ENCODE data around the gene UMODL1. TPM values are rescaled to one million over a fixed set of nuclear protein-coding genes. Genes with fewer than 3 reads are reported as not detected.
A peak's percentile ranks its signal among the peaks of the same experiment; 100 is the strongest.

The UMODL1 gene
- total and polyA plus RNA-seq, 10 donors: 0.02 to 0.85 (median 0.09) TPM; not detected in 3

DNA sequence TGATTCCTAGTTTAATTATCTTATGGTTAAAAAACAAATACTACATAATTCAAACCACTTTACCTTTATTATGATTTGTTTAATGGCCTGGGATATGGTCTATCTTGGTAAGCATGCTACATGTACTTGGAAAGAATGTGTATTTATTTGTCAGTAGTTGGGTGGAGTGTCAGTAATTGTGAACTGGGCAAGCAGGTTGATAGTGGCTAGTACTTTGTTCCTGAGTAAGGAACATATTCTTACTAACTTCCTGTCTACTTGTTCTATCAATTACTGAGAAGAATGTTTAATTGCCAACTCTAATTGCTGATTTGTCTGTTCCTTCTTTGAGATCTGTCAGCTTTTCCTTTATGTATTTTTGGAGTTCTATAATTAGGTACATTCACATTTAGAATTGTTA, 98.6 kb downstream of the UMODL1 start:
- Histone ChIP-seq H3K4me1 (peaks cover 0 to 3% (median 0%) of the 10 kb centered on the region in 6 donors), H3K27me3 (replicated peaks in 1 of 7) (no peaks in the 10 kb centered on the region), H3K4me3 (no peak overlapping the region), H3K27ac (peak overlapping the region in 2 of 8 donors; percentile 19 to 28), H3K9me3 (no peaks in the 10 kb centered on the region), H3K36me3 (no peaks in the 10 kb centered on the region)
- no peak for TF ChIP-seq POLR2AphosphoS5 (IDR thresholded peaks at IDR 0.05)
- intact Hi-C loops (cut with DNase I; ENCODE audit: low total_unique reads): loop anchor here (5.0 kb wide), 1 partner anchor 88 kb away; no protein-coding TSS in a partner anchor
- DNase-seq: no peak

DNA sequence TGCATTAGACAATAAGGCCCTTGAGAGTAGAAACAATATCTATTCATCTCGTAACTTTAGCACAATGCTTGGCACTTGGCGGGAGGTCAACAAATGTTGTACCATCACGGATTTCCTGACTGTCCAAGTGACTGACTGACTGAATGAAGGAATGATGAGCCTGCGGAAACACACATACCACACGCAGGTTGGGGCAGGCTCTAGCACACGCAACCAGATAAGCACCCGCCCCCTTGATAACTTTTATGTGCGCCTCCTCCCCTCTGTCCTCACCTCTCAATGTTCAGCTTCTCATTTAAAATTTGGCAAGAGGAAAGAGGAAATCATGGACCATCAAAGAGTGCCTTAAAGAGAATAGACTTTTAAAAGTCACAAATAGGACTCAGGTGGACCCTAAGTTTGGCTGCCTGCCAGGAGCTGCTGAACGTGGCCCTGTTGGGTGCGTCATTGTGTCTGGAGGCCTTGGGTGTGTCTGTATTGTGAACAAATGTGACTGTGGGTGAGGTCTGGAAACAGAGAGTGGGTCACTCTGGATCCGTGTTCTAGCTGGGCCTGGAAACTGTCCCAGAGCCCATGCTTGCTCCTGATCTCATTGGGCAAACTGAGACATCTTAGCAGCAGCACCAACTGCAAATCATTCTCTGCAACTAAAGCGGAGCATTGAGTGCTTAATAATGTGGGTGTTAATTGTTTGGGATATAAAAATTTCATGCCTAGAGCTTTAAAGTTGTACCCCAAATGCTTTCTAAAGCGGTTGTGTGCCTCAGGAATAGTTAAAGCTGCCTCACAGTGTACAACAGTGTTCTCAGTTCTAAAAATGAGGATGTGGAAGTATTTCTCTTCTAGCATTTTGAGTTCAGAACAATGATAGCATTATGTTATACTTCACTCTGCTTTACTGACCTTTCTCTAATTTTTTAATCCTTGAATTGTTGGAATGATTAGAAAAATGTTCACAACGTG, 100.3 kb downstream of the UMODL1 start:
- Histone ChIP-seq H3K27ac (no peak overlapping the region), H3K27me3 (replicated peaks in 1 of 7) (no peaks in the 10 kb centered on the region), H3K4me3 (no peak overlapping the region), H3K36me3 (no peaks in the 10 kb centered on the region), H3K9me3 (no peaks in the 10 kb centered on the region), H3K4me1 (peaks cover 0 to 5% (median 0%) of the 10 kb centered on the region in 6 donors)
- intact Hi-C loops (cut with DNase I; ENCODE audit: low total_unique reads): loop anchor here (5.0 kb wide), 1 partner anchor 86 kb away; no protein-coding TSS in a partner anchor
- WGBS, 5 donors: 83 to 90% (median 86%) methylated on average over 14 of the region's 14 CpGs
- no peak for DNase-seq
- TF ChIP-seq POLR2A (IDR thresholded peaks at IDR 0.05) (no peak), POLR2AphosphoS5 (IDR thresholded peaks at IDR 0.05) (no peak)
- TF ChIP-seq, protein P1, sequence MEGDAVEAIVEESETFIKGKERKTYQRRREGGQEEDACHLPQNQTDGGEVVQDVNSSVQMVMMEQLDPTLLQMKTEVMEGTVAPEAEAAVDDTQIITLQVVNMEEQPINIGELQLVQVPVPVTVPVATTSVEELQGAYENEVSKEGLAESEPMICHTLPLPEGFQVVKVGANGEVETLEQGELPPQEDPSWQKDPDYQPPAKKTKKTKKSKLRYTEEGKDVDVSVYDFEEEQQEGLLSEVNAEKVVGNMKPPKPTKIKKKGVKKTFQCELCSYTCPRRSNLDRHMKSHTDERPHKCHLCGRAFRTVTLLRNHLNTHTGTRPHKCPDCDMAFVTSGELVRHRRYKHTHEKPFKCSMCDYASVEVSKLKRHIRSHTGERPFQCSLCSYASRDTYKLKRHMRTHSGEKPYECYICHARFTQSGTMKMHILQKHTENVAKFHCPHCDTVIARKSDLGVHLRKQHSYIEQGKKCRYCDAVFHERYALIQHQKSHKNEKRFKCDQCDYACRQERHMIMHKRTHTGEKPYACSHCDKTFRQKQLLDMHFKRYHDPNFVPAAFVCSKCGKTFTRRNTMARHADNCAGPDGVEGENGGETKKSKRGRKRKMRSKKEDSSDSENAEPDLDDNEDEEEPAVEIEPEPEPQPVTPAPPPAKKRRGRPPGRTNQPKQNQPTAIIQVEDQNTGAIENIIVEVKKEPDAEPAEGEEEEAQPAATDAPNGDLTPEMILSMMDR (IDR thresholded peaks at IDR 0.05 in 8 of 11, conservative IDR thresholded peaks at IDR 0.05 in 3 of 11): no peak

DNA sequence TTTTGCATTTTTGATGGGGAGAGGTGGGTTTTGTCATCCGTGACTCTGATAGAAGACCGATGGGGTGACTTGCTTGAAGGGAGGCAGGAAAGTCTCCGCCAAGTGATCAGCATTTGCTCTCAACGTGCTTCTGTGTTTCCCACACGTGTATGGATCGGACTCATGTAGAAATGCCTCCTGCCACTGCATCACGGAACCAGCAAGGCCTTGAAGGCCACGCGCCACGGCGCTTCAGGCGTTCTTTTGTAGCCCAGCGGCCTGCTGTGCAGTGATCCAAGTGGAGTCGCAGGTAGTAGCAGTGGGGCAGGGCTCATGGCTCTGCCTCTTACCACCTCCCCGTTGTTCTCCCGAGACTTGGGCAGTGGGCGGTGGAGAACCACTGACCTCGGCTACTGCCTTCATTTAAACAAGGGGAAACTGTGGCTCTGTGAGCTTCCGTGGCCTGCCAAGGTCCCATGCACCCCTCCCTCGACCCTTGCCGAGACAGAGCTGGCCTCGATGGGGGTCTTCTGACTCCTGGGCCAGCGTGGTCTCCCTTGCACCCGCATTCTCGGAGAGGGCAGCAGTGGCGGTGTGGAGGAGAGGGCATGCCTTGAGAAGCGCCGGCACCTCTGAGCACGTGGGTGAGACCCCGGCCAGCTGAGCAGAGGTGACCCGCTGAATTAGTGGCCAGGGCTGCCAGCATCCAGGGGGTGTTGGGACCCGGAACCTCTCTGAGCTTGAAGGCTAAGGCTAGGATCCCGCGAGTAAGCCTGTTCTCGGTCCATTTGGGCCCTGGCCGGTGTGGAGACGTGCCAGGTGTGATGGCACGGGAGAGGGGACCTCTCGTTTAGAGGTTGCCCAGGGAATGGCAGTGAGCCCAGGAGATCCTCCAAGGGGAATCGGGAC, 101.7 kb downstream of the UMODL1 start:
- Histone ChIP-seq H3K36me3 (no peaks in the 10 kb centered on the region), H3K27me3 (replicated peaks in 1 of 7) (no peaks in the 10 kb centered on the region), H3K4me1 (peaks cover 0 to 5% (median 0%) of the 10 kb centered on the region in 6 donors), H3K4me3 (no peak overlapping the region), H3K27ac (no peak overlapping the region), H3K9me3 (no peaks in the 10 kb centered on the region)
- 90 to 94% (median 93%) methylated on average over 27 to 40 of the region's 40 CpGs for WGBS, 5 donors
- peak; percentile 59 for DNase-seq
- intact Hi-C loops (cut with DNase I; ENCODE audit: low total_unique reads): loop anchor here (5.0 kb wide), 1 partner anchor 84 kb away; no protein-coding TSS in a partner anchor
- TF ChIP-seq, protein P1 (IDR thresholded peaks at IDR 0.05 in 8 of 11, conservative IDR thresholded peaks at IDR 0.05 in 3 of 11): no peak
- TF ChIP-seq POLR2AphosphoS5 (IDR thresholded peaks at IDR 0.05) (no peak), POLR2A (IDR thresholded peaks at IDR 0.05) (no peak)

DNA sequence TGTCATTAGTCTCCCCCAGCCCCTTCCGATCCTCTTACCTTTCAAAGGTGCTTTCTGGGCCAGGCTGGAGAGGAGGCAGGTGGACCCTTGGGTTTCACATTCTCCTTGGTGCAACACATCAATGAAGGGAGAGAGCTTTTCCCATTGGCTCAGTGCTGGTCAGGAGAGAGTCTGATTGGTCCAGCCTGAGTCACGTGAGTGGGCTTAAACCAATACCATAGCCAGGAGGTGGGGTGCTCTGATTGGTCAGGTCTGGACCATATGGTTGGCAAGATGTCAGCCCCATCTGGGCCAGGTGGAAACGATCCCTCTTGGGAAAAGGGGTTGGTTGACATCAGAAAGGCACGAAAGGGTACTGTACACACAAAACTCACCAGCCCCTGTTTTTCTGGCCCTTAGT, 103.1 kb downstream of the UMODL1 start:
- DNase-seq: no peak
- 89 to 95% (median 90%) methylated on average over 4 of the region's 4 CpGs for WGBS, 5 donors

More for the DNA sequence above, 103.1 kb downstream of the UMODL1 start:
- H3K4me3 ChIP-seq: no peak overlapping the region
- no peaks in the 10 kb centered on the region for H3K9me3 ChIP-seq
- no peaks in the 10 kb centered on the region for H3K36me3 ChIP-seq
- H3K27me3 ChIP-seq (replicated peaks in 1 of 7): no peaks in the 10 kb centered on the region
- peaks cover 0 to 5% (median 0%) of the 10 kb centered on the region in 6 donors for H3K4me1 ChIP-seq
- intact Hi-C loops (cut with DNase I; ENCODE audit: low total_unique reads): loop anchor here (5.0 kb wide), 1 partner anchor 83 kb away; no protein-coding TSS in a partner anchor
- TF ChIP-seq POLR2AphosphoS5 (IDR thresholded peaks at IDR 0.05): no peak
- TF ChIP-seq POLR2A (IDR thresholded peaks at IDR 0.05): no peak
- TF ChIP-seq, protein P1 (IDR thresholded peaks at IDR 0.05 in 8 of 11, conservative IDR thresholded peaks at IDR 0.05 in 3 of 11): no peak
- no peak overlapping the region for H3K27ac ChIP-seq
